SK-N-SH treated with all-trans-retinoic acid at 6 μM for 48 hours (cell line): ENCODE measurements around the gene GFPT2.

ENCODE experiments used
- ARNTL ChIP-seq: fragments of 450-650 bp; formaldehyde crosslinking; IDR thresholded peaks from 2 replicates; pipeline ENCODE4 v1.5.0; 2020; ENCODE audit warnings: low read depth, mild to moderate bottlenecking, moderate library complexity, borderline replicate concordance
- OSR1 ChIP-seq: fragments of 250-450 bp; sonication (Bioruptor Pico); IDR thresholded peaks from 2 replicates; pipeline ENCODE4 v1.8.0; 2022; ENCODE audit warnings: moderate library complexity, mild to moderate bottlenecking, inconsistent platforms
- PATZ1 ChIP-seq: fragments of 250-450 bp; sonication (Bioruptor Pico); IDR thresholded peaks from 2 replicates; pipeline ENCODE4 v1.8.0; 2020; ENCODE audit warnings: mild to moderate bottlenecking, moderate library complexity, borderline replicate concordance
- RARB ChIP-seq: fragments of 250-450 bp; sonication (Bioruptor Pico); IDR thresholded peaks from 2 replicates; pipeline ENCODE4 v1.8.0; 2021; ENCODE audit warnings: mild to moderate bottlenecking, moderate library complexity
- ZFP30 ChIP-seq: fragments of 450-650 bp; formaldehyde crosslinking; IDR thresholded peaks from 2 replicates; pipeline ENCODE4 v1.5.0; 2022; ENCODE audit warnings: mild to moderate bottlenecking, moderate library complexity

- TF ChIP-seq RARB (CRISPR knock-in tag) (no peak), ARNTL (CRISPR knock-in tag) (no peak), OSR1 (CRISPR knock-in tag) (no peak), ZFP30 (CRISPR knock-in tag) (no peak), PATZ1 (CRISPR knock-in tag) (no peak)
Measured at GRCh38 chr5:180396926-180397325, 43.8 kb upstream of the GFPT2 start.
